HL-60/S4 (cell line): ENCODE data around the gene DBNDD1.

Experiments
- in situ Hi-C: fragments of 300-500 bp; cut with MboI; formaldehyde crosslinking; loops from 2 replicates; pipeline ENCODE4 v1.14.3; 2022; ENCODE audit warnings: low sequenced_read_pairs

Gene DBNDD1

DNA sequence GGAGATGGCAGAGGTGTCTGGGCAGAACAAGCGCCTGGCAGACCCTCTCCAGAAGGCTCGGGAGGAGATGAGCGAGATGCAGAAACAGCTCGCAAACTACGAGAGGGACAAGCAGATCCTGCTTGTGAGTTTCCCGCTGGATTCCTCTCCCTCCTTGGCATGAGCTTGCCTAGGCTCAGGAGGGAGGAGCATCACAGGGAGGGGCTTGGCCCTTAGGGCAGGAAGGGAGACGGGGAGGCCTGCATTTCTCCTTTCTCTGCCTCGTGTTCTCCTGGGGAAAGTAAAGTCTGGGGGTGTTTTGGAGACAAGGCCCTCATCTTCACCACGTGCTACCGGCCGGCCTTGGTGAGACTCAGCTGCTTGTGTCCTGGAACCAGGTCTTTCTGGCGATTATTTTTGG is 18.0 kb upstream of the DBNDD1 start:
- in situ Hi-C loops = no loop called here

DNA sequence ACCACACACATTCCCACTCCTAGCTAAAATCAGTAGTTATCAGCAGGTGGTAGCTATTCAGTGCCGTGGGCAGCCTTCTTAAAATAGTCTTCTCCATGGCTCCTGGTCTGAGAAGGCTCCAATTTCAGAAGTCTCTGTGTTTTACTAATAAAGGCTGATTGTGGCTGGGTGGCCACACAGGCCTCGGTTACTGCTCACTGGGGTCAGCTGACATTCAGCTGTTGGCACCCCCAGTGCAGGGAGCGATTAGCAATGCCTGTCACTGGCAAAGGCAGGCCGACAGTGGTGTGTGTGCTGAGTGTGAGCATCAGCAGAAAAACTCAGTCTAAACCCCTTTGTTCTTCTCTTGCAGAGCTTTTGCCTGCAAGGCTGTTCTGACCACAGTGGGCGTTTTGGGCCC is 16.6 kb upstream of the DBNDD1 start:
- in situ Hi-C loops = no loop called here

DNA sequence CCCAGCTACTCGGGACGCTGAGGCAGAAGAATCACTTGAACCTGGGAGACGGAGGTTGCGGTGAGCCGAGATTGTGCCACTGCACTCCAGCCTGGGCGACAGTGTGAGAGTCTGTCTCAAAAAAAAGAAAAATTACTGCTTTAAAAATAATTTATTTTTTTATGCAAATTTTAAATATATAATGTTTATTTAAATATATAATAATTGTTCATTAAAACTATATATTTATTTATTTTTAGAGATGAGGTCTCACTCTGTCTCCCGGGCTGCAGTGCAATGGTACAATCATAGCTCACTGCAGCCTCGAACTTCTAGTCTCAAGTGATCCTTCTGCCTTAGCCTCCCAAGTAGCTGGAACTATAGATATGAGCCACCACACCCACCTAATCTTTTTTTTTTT is 15.2 kb upstream of the DBNDD1 start:
- in situ Hi-C loops = no loop called here

DNA sequence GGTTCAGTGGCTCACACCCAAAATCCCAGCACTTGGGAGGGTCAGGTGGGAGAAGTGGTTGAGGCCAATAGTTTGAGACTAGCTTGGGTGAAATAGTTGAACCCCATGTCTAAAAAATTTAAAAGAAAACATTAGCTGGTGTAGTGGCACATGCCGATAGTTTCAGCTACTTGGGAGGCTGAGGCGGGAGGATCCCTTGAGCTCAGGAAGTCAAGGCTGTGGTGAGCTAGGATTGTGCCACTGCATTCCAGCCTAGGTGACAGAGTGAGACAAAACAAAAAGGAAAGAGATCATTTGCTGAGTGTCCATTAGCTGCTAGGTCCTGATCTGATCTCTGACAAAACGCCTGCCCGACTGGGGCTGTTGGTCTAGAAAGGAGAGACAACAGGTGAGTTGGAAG is 14.1 kb upstream of the DBNDD1 start:
- in situ Hi-C loops = no loop called here

DNA sequence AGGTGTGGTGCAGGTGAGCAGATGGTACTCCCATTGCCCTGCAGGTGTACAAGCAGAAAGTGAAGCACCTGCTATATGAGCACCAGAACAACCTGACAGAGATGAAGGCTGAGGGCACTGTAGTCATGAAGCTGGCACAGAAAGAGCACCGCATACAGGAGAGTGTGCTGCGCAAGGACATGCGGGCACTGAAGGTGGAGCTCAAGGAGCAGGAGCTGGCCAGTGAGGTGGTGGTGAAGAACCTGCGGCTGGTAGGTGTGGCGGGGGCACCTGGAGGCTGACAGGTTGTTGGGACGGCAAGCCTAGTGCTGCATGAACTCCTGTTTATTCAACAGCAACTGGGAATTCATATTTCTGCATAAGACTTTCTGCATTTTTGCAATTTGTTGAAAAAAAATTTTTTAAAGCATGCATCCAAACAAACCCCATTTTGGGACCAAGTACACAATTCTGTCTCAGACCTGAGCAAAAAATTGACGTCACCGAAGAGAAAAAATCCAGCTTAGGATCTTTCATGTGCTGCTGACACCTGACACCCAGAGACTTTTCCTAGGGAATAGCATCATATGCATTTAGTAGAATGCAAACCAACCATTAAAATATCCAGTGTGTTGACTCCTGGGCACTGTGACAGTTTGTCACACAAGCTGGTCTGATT is 13.5 kb upstream of the DBNDD1 start:
- in situ Hi-C loops = no loop called here

DNA sequence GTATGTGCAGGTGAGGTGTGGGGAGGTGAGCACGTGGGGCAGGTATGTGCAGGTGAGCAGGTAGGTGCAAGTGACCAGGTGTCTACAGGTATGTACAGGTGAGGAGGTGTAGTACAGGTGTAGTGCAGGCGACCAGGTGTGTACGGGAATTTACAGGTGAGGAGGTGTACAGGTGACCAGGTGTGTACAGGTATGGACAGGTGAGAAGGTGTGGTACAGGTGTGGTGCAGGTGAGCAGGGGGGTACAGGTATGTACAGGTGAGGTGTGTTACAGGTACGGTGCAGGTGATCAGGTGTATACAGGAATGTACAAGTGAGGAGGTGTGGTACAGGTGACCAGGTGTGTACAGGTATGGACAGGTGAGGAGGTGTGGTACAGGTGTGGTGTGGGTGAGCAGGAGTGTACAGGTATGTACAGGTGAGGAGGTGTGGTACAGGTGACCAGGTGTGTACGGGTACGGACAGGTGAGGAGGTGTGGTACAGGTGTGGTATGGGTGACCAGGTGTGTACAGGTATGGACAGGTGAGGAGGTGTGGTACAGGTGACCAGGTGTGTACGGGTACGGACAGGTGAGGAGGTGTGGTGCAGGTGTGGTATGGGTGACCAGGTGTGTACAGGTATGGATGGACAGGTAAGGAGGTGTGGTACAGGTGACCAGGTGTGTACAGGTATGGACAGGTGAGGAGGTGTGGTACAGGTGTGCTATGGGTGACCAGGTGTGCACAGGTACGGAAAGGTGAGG is 12.8 kb upstream of the DBNDD1 start:
- in situ Hi-C loops = no loop called here

DNA sequence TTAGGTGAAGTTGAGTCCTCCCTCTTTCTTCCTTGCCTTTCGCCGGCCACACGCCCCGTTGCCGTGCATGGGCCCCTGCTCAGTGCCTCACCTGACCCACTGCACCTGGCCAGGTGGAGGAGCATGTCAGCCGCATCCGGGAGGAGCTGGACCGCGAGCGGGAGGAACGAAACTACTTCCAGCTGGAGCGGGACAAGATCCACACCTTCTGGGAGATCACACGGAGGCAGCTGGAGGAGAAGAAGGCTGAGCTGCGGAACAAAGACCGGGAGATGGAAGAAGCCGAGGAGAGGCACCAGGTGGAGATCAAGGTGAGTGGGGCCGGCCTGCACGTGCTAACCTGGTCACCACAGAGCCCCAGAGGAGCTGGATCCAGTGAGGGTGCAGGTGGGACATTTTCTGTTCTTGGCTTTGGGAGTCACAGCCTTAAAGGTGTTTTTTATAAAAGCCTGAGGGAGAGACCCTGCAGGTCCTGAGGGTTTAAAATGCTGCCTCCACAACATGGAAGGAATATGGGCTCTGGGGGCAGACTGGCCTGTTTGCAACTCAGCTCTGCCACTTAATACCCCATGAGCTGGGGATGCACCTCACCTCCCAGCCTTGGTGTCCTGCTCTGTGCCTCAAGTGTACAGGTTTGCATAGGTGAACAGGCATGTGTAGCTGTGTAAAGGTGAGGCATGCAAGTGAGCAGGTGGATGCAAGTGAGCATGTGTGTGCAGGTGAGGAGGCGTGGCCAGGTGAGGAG is 12.1 kb upstream of the DBNDD1 start:
- in situ Hi-C loops = no loop called here

DNA sequence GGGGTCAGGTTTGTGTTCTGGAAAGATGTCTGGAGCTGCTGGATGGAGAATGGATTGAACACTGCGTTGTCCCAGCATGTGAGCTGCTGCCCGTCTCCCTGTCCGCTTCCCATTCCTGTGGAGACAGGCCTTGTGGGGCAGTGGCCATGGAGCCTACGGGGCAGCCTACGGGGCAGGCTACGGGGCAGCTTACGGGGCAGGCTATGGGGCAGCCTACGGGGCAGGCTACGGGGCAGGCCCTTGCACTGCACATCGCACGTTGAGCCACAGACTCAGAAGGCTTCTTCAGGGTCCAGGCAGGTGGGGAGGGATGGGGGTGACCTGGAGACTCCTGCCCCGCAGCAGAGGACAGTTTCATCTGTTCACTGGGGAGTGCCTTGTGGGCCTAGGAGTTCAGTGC is 9.7 kb upstream of the DBNDD1 start:
- in situ Hi-C loops = no loop called here

DNA sequence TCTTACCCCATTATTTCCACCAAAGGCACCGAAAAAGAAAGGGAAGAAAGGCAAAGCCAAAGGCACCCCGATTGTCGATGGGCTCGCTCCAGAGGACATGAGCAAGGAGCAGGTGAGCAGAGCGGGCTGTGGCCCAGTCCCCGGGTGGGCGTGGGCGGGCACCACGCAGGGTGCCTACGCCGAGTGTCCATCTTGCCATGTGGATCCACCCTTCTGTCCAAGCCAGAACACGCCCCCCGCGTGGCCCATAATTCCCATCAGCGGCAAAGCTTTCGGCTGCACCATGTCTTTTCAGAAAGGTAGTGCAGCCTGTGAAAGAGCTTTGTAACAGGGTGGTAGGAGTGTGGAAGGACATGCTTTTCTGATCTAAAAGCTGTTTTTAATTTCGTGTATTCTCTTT is 8.4 kb upstream of the DBNDD1 start:
- in situ Hi-C loops = no loop called here

DNA sequence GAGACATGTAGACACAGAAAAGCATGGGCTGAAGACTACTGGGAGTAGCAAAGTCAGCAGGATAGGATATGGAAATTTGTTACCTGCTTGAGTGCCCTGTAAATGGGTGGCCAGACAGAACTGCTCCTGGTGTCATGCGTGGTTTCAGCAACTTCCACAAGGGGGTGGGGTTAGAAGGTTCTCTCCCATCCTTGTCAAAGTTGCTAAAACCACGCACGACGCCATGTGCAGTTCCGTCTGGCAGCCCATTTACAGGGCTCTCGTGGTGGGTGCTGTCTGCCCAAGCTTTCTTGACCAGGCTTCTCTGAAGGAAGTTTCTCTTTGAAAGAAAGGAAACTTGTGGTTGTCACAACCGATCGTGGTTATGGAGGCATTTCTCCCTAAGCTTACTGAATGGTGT is 6.9 kb upstream of the DBNDD1 start:
- in situ Hi-C loops = no loop called here

DNA sequence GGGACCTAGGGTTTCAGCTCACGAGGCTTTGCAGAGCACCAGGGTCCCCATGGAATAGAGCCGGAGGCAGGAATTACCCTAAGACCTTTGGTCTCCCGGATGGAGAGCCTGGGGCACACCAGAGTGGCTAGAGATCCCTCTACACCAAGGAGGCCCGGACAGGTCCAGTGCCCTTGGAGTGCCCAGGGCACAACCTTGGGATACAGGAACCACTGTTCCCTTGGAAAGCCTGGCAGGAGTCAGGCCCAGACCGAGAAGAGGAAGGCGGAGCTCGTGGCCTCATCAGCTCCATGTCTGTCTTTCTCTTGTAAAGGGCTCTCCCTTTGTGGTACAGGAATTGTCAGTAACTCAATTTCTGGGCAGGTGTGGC is 3.8 kb upstream of the DBNDD1 start:
- in situ Hi-C loops = no loop called here

DNA sequence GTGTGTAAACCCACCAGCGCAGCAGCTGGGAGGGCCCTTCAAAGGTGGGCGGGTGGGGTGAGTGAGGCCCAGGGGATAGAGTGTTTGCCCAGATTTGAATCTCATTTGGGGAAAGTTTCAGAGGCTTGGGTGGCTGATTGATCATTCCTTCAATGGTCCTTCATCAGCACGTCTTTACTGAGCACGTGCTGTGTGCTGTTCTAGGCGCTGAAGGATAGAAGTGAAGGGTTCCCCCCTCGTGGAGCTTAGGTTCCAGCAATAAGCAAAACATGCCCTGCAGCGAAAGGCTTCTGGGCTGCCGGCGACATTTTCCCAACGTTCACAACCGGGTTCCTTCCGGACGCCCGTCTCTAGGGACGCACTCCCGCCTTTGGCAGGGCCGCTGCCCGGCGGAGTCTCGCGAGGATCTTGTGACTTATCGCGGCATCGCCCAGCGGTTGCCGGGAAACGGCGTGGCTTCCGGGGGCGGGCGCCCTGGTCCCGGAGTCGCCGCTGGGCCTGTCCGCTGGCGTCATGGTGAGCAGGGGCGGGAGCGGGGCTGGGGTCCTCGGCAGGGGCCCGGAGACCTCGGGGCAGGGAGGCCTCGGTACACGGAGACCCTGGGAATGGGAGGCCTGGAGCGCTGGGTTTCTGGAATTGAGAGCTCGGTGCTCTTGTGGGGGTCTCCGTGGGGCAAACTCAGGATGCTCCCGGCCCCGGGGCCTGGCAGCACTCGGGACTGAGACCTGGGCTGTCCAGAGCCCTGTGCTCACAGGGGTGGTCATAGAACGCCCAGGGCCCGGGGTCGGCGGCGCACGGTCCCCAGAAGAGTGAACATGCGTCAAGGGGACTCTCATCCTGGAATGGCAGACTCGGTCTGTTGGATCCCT is 3.2 kb upstream of the DBNDD1 start:
- in situ Hi-C loops = no loop called here

DNA sequence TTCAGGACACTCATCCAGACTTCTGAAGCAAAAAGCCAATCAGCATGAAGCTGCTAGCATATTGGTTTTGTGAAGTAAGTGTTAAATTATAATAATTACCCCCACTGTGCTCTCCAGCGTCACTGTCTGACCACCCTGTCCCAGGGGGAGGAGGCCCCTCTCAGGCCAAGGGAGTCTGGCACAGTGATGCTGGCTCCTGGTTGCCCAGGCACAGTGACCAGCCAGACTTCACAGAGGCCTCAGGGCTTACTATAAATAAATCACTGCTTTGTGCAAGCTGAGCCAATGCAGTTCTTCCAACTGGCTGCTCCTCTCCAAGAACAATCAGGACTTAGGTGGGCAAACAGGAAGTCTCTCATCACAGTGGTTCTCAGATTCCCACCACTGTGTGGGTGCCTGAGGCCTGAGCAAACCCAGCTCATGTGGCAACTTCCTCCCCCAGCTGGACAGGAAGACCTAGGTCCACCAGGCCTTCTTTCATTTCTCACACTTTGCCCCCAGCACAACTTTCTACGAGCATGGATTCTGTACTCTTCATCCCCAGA is 1.7 kb upstream of the DBNDD1 start:
- in situ Hi-C loops = no loop called here

DNA sequence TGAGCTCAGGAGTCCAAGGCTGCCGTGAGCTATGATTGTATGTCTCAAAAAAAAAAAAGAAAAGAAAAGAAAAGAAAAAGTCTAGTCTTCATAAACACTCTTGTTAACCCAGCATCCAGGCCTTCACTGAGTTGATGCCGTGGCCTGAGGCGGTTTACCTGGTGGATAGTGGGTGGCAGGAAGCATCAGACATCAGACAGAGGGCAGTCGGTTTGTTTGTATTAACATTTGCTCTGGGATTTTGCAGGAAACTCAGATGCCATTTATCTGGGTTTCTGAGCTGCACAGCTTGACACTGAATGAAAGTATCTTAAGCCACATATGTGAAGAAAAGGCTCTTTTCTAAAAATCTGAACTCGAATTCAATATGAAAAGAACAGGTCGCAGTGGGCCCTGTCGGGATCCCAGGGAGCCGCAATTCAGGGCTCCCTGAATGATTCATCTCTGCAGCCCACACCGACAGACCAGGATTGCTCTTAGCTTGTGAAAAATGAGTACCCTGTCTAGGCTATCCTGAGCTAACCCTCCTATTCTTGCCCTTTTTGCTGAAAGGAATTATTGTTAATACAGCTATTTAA is 1.1 kb upstream of the DBNDD1 start:
- in situ Hi-C loops = no loop called here

DNA sequence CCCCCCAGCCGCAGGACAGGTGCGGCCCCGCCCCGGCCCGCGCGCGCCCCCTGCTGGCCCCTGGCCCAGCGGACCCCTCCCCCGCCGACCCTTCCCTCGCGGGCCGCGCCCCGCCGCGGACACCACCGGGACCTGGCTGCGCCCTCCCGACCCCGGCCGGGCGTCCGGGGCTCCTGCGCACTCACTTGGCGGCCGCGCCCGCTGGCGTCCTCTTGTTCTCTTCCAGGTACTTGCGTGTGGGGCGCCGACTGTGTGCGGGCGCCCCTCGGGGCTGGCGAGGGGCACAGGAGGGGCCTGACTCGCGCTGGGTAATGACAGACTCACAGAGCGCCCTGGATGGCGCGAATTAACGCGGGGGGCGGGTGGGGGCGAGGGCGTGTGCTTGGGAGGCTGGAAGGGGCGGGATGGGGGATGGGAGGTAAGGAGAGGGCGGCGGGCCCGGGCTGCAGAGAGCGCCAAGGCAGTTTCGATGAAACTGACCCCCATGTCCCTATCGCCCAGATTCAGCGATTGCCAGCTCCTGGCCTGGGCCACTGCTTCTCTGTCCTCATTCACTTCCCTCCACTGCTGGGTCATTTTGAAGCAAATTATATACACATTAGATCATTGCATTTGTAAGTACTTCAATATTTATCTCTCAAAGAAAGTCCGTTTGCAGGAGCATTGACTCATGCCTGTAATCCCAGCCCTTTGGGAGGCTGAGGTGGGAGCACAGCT is 445 bp upstream of the DBNDD1 start:
- in situ Hi-C loops = no loop called here

DNA sequence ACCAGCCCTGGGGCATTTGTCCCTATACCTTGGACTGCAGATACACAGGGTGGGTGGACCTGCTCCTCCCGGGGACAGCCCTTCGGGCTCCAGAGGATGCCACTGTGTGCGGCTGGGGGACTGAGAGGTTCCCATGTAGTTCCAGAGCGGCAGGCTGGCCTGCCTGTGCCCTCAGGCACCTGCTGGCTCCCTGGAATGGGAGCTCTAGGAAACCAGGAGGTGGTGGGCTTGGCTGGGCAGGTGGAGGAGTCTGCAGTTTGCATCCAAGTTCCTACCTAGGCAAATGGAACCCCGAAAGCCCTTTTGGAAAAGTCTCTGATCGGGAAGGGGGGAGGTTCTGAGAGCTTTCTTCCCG is 982 bp downstream of the DBNDD1 start:
- in situ Hi-C loops = no loop called here

DNA sequence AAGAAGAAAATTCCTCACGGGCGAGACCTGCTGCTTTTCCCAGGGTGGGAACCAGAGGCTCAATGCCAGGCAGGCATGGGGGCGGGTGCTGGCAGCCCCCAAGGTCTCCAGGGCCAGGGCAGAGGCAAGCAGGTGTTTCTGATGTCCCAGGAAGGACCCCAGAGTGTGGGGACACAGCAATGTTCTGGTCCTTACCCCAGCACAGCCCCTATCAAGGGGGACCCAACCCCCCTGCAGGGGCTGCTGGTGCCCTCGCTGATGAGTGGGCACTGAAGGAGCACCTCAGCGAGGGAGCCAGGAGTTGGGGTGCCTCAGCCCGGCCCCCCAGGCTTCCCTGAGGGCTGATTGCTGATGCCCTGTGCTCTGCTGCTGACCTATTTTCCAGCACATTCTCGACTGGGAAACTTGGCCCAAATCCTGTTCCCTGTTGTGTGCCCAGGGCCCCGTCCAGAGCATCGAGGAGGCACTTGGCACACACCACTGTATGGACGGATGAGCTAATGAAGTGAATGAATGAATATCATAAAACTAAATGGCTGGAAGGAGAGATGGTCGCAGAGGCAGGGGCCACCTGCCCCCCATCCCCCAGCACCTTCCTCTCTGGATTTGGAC is 2.8 kb downstream of the DBNDD1 start:
- in situ Hi-C loops = no loop called here

DNA sequence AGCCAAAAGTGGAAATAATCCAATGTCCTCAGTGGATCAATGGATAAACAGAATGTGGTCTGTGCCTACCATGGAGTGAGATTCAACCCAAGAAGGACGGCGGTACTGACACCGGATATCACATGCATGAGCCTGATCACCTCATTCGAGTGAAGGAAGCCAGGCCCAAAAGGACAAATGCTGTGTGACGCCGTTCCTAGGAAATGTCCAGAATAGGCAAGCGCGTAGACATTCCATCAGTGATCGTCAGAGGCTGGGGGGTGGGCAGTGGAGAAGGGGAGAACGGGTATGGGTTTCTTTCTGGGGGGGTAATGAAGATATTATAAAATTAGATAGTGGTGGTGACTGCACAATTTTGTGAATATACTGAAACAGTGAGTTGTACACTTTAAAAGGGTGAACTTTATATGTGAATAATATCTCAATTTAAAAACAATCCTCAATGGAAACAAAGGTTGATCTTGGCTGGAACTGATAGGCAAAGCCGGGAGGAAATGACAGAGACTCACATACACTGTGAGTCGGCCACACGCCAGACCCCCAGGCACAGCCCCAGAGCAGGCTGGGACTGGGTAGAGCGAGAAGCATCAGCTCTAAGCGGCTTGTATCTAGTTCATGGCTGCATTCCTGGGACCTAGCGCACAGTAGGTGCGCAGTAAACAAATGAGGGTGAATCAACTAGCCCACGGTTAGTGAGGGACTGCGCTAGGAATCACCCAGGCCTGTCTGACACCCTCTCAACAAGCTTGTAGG is 3.5 kb downstream of the DBNDD1 start:
- in situ Hi-C loops = no loop called here
